GM18909 (cell line): Measurements from ENCODE around the gene RPA3.

ENCODE experiments used
- ATAC-seq: cut with Tn5 transposase; IDR thresholded peaks from one replicate; pipeline ENCODE4 v1.9.1; 2021; ENCODE audit warnings: mild to moderate bottlenecking; ENCODE audit not compliant: unreplicated experiment, poor library complexity

The RPA3 gene

GRCh38 chr7:7617550-7617949, 100.9 kb downstream of the RPA3 start:
- ATAC-seq = no peak

DNA sequence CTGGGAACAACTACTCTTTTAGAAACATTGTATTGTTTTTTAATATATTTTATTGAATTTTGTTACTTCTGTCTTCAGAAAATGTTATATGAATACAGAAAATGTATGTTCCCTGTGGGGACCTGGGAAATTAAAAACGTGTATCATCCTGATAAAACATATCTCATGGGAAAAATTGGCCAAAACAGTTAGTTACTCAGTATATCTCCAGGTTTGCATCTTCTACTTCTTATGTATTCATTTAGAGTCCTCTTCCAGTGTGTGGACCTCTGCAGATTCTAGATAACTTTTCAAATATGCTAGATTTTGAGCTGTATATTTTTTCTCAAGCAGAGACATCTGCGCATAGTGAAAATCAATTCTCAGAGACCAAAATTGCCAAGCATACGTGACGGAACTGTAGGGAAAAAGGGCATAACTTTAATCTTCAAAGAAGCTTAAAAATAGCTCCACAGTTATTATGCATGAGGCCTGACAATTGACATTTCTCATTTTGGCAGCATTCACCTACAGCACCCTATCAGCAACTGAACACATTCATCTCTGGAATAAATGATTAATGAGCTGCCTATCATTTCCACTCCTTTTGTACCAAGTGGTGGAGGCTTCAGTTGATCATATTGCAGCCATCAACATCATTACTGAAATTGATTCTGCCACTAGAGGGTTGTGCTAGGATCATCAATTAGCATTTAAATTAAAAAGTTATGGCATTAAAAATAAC, 104.2 kb downstream of the RPA3 start:
- ATAC-seq = no peak

- ATAC-seq = no peak
Observed at GRCh38 chr7:7613210-7613609, 105.2 kb downstream of the RPA3 start.

GRCh38 chr7:7612519-7612918, 105.9 kb downstream of the RPA3 start:
- ATAC-seq = no peak

DNA sequence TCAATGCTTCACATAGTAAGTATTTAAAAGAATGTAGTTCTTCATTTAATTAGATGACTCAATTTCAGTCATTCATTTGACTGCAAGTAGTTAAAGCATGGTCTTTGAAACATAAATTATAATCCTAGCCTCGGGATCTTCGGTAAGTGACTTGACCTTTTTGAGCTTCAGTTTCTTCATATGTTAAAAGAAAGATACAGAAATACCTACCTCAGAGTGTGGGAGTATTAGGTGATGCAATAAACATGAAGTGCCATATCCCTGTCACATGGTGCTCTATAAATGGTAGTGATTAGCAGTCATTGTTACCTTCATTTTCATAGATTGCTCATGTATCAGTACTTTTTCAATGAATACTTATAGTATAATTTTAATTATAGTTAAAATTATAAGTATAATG, 109.1 kb downstream of the RPA3 start:
- ATAC-seq = no peak

DNA sequence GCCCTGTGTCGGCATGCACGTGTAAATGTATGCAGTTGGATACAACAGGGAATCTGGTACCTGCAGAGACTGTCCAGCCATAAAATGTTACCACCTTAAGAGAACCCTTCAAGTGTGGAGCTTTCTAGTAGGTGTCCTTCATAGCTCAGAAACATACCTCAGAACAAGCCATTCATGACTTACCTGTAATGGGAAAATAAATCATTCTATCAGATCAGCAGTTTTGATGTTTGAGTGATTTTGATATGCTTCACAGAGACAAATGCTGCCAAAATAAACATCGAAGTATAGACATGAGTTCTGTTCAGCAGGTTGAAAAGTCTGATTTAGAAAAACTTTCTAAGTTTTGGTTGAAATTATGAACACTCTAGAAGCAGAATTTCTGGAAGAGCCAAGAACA, 111.4 kb downstream of the RPA3 start:
- ATAC-seq = no peak

- ATAC-seq = no peak
Observed at GRCh38 chr7:7596176-7596575, 122.2 kb downstream of the RPA3 start.

GRCh38 chr7:7595451-7595850, 123.0 kb downstream of the RPA3 start:
- ATAC-seq = no peak
